Right atrium auricular region (tissue), 2 donors: Measurements from ENCODE around the gene SGCD. TPM values are rescaled to one million over a fixed set of nuclear protein-coding genes. Genes with fewer than 3 reads are reported as not detected.
A peak's percentile ranks its signal among the peaks of the same experiment; 100 is the strongest.
"Not testable (repeated sequence)": the region's sequence is repeated elsewhere in the genome, so short reads cannot be mapped to it uniquely, and the experiment has no call there.

Experiments used
- DNase-seq: peaks from one replicate; pipeline ENCODE4 v3.0.0-alpha.2; 2019; ENCODE audit warnings: low spot score
- H3K27ac ChIP-seq, 2 donors: fragments of 200-600 bp; sonication (generic); 1 replicate in 1 of 2; 2 replicates in 1 of 2; pipeline ENCODE4 v1.5.1; 2016 to 2019
- H3K27me3 ChIP-seq, 2 donors: fragments of 200-600 bp; sonication (generic); one replicate each; pipeline versions ENCODE4 v1.5.1 to v1.6.0; 2017 to 2019
- H3K36me3 ChIP-seq: fragments of 200-600 bp; sonication (generic); one replicate; pipeline ENCODE4 v1.5.1; 2016
- H3K4me1 ChIP-seq, 2 donors: fragments of 200-600 bp; sonication (generic); one replicate each; pipeline versions ENCODE4 v1.5.1 to v1.6.0; 2017 to 2019
- H3K4me3 ChIP-seq, 2 donors: fragments of 200-600 bp; sonication (generic); 1 replicate in 1 of 2; 2 replicates in 1 of 2; pipeline ENCODE4 v1.5.1; 2017 to 2019; ENCODE audit warnings: mild to moderate bottlenecking in 1 of 2, moderate library complexity in 1 of 2
- H3K9me3 ChIP-seq, 2 donors: fragments of 200-600 bp; sonication (generic); one replicate each; pipeline ENCODE4 v1.5.1; 2019
- CTCF ChIP-seq, 2 donors: fragments of 200-600 bp; sonication (generic); IDR thresholded peaks; one replicate each; pipeline ENCODE4 v1.5.1; 2019; ENCODE audit warnings: antibody characterized with exemption in 2 of 2
- total RNA-seq, 2 donors: library from RNA; depleted of rRNA; stranded (reverse); fragments of >200 nt; gene quantifications; one replicate each; pipeline ENCODE4 v1.1.0, GENCODE V29; 2016

Gene SGCD
- total RNA-seq, 2 donors from 2014 or later = 56.2 to 85.1 TPM

GRCh38 chr5:156593546-156593945, 266.6 kb downstream of the SGCD start:
- H3K4me1 ChIP-seq = peaks cover 0 to 30% of the 10 kb centered on the region in 2 donors
- no peak for TF ChIP-seq CTCF (IDR thresholded peaks at IDR 0.05)
- H3K27me3 ChIP-seq = no peaks in the 10 kb centered on the region
- H3K4me3 ChIP-seq = no peak overlapping the region
- peaks cover 8% of the 10 kb centered on the region for H3K36me3 ChIP-seq
- DNase-seq = no peak
- H3K27ac ChIP-seq = peak overlapping the region in 1 of 2 donors; percentile 92
- no peaks in the 10 kb centered on the region for H3K9me3 ChIP-seq

GRCh38 chr5:156594406-156594805, 267.4 kb downstream of the SGCD start:
- TF ChIP-seq CTCF (IDR thresholded peaks at IDR 0.05) = no peak
- no peaks in the 10 kb centered on the region for H3K9me3 ChIP-seq
- peaks cover 8% of the 10 kb centered on the region for H3K36me3 ChIP-seq
- peaks cover 0 to 37% of the 10 kb centered on the region in 2 donors for H3K4me1 ChIP-seq
- H3K27me3 ChIP-seq = no peaks in the 10 kb centered on the region
- H3K4me3 ChIP-seq = no peak overlapping the region
- no peak for DNase-seq
- H3K27ac ChIP-seq = peak overlapping the region; percentile 76 to 92

GRCh38 chr5:156595132-156595787, 268.3 kb downstream of the SGCD start:
- Histone ChIP-seq H3K9me3 (no peaks in the 10 kb centered on the region), H3K4me3 (no peak overlapping the region), H3K4me1 (peaks cover 0 to 38% of the 10 kb centered on the region in 2 donors), H3K27me3 (no peaks in the 10 kb centered on the region), H3K27ac (peak overlapping the region; percentile 76 to 92), H3K36me3 (peaks cover 8% of the 10 kb centered on the region)
- DNase-seq = peak; percentile 61
- TF ChIP-seq CTCF (IDR thresholded peaks at IDR 0.05) = peak in 1 of 2 donors; percentile 20

GRCh38 chr5:156597276-156597675, 270.3 kb downstream of the SGCD start:
- peaks cover 7% of the 10 kb centered on the region for H3K36me3 ChIP-seq
- H3K4me1 ChIP-seq = peaks cover 0 to 38% of the 10 kb centered on the region in 2 donors
- H3K27ac ChIP-seq = peak overlapping the region; percentile 14 to 92
- no peak for TF ChIP-seq CTCF (IDR thresholded peaks at IDR 0.05)
- H3K4me3 ChIP-seq = no peak overlapping the region
- peaks cover 4 to 16% of the 10 kb centered on the region in 2 donors for H3K9me3 ChIP-seq
- H3K27me3 ChIP-seq = no peaks in the 10 kb centered on the region
- DNase-seq = no peak

- no peaks in the 10 kb centered on the region for H3K27me3 ChIP-seq
- peaks cover 4 to 26% of the 10 kb centered on the region in 2 donors for H3K9me3 ChIP-seq
- no peaks in the 10 kb centered on the region for H3K36me3 ChIP-seq
- H3K27ac ChIP-seq = peak overlapping the region in 1 of 2 donors; percentile 92
- H3K4me1 ChIP-seq = peaks cover 0 to 38% of the 10 kb centered on the region in 2 donors
- TF ChIP-seq CTCF (IDR thresholded peaks at IDR 0.05) = no peak
- no peak for DNase-seq
- no peak overlapping the region for H3K4me3 ChIP-seq
These were observed 272.0 kb downstream of the SGCD start for GRCh38 chr5:156598964-156599363.

- H3K4me1 ChIP-seq, DNase-seq, H3K27me3 ChIP-seq, H3K4me3 ChIP-seq, H3K27ac ChIP-seq, H3K36me3 ChIP-seq: not testable (repeated sequence)
- H3K9me3 ChIP-seq = peaks cover 0 to 25% of the 10 kb centered on the region in 2 donors
These were observed 283.6 kb downstream of the SGCD start for GRCh38 chr5:156610582-156610981.
